Osteoblast (primary cell): ENCODE results near the gene FBXO3. TPM values are rescaled to one million over a fixed set of nuclear protein-coding genes. Genes with fewer than 3 reads are reported as not detected.

Source experiments
- DNase-seq: peaks from one replicate; pipeline ENCODE4 v3.0.0; 2011; ENCODE audit warnings: low spot score, mixed read lengths; ENCODE audit not compliant: insufficient read length; ENCODE audit errors: missing footprints
- H2AFZ ChIP-seq: 2 replicates; pipeline ENCODE4 v1.6.0; 2011; ENCODE audit warnings: mild to moderate bottlenecking, low read length
- H3K27ac ChIP-seq: 2 replicates; pipeline ENCODE4 v1.5.1; 2011; ENCODE audit warnings: mild to moderate bottlenecking, low read depth, low read length, moderate library complexity
- H3K27me3 ChIP-seq: 2 replicates; pipeline ENCODE4 v1.6.0; 2012; ENCODE audit warnings: mild to moderate bottlenecking, control low read depth, inconsistent platforms, low read length, moderate library complexity; ENCODE audit not compliant: insufficient read depth
- H3K36me3 ChIP-seq: 2 replicates; pipeline ENCODE4 v1.5.1; 2011; ENCODE audit warnings: mild to moderate bottlenecking, low read length, control low read depth, moderate library complexity; ENCODE audit not compliant: insufficient read depth
- H3K4me1 ChIP-seq: 2 replicates; pipeline ENCODE4 v1.5.1; 2011; ENCODE audit warnings: mild to moderate bottlenecking, low read length, control low read depth, moderate library complexity; ENCODE audit not compliant: insufficient read depth
- H3K4me2 ChIP-seq: 2 replicates; pipeline ENCODE4 v1.6.0; 2011; ENCODE audit warnings: mild to moderate bottlenecking, low read length; ENCODE audit not compliant: insufficient read depth
- H3K4me3 ChIP-seq: fragments of 200-600 bp; sonication (generic); 3 replicates; pipeline ENCODE4 v1.5.1; 2012; ENCODE audit warnings: mild to moderate bottlenecking, low read length, inconsistent platforms; ENCODE audit not compliant: insufficient read depth
- H3K79me2 ChIP-seq: 2 replicates; pipeline ENCODE4 v1.6.0; 2012; ENCODE audit warnings: mild to moderate bottlenecking, low read length, control low read depth, inconsistent platforms; ENCODE audit not compliant: insufficient read depth
- H3K9me3 ChIP-seq: 2 replicates; pipeline ENCODE4 v1.5.1; 2011; ENCODE audit warnings: low read depth, low read length, control low read depth
- H4K20me1 ChIP-seq: 2 replicates; pipeline ENCODE4 v1.6.0; 2012; ENCODE audit warnings: mild to moderate bottlenecking, low read length, control low read depth; ENCODE audit not compliant: insufficient read depth
- CTCF ChIP-seq: IDR thresholded peaks from 2 replicates; pipeline ENCODE4 v1.5.1; 2011; ENCODE audit warnings: mild to moderate bottlenecking, low read depth, low read length, moderate library complexity; ENCODE audit errors: extremely low read depth
- total RNA-seq: library from RNA; depleted of rRNA; stranded (reverse); fragments of >200 nt; gene quantifications from 2 replicates; pipeline ENCODE4 v1.2.3, GENCODE V29; 2012

The FBXO3 gene
- total RNA-seq, 1 donor: 35.8 TPM

GRCh38 chr11:33722590-33723234, 51.6 kb downstream of the FBXO3 start:
- peak; percentile 35 for DNase-seq

GRCh38 chr11:33721984-33722383, 52.3 kb downstream of the FBXO3 start:
- Histone ChIP-seq H3K27me3 (no peaks in the 10 kb centered on the region), H3K27ac (peak overlapping the region; percentile 100), H3K79me2 (peaks cover 99% of the 10 kb centered on the region), H3K4me2 (peak overlapping the region; percentile 67), H4K20me1 (peaks cover 17% of the 10 kb centered on the region), H2AFZ (no peak overlapping the region), H3K9me3 (no peaks in the 10 kb centered on the region), H3K4me1 (peaks cover 50% of the 10 kb centered on the region), H3K36me3 (peaks cover 56% of the 10 kb centered on the region), H3K4me3 (no peak overlapping the region)
- no peak for TF ChIP-seq CTCF
- DNase-seq: no peak

More at GRCh38 chr11:33722590-33723234, 51.6 kb downstream of the FBXO3 start:
- Histone ChIP-seq H3K4me3 (peak overlapping the region; percentile 17), H3K9me3 (no peaks in the 10 kb centered on the region), H3K27ac (peak overlapping the region; percentile 100), H3K4me1 (peaks cover 50% of the 10 kb centered on the region), H4K20me1 (peaks cover 14% of the 10 kb centered on the region), H2AFZ (no peak overlapping the region), H3K36me3 (peaks cover 49% of the 10 kb centered on the region), H3K4me2 (peak overlapping the region; percentile 67), H3K27me3 (no peaks in the 10 kb centered on the region), H3K79me2 (peaks cover 97% of the 10 kb centered on the region)
- no peak for TF ChIP-seq CTCF

GRCh38 chr11:33721426-33721825, 52.9 kb downstream of the FBXO3 start:
- no peak for TF ChIP-seq CTCF
- Histone ChIP-seq H3K9me3 (no peaks in the 10 kb centered on the region), H4K20me1 (peaks cover 22% of the 10 kb centered on the region), H3K36me3 (peaks cover 62% of the 10 kb centered on the region), H2AFZ (no peak overlapping the region), H3K27me3 (no peaks in the 10 kb centered on the region), H3K4me1 (peaks cover 50% of the 10 kb centered on the region), H3K79me2 (peaks cover 100% of the 10 kb centered on the region), H3K27ac (peak overlapping the region; percentile 100), H3K4me2 (no peak overlapping the region), H3K4me3 (no peak overlapping the region)
- DNase-seq: no peak

GRCh38 chr11:33719587-33719986, 54.7 kb downstream of the FBXO3 start:
- Histone ChIP-seq H3K9me3 (no peaks in the 10 kb centered on the region), H3K27ac (peak overlapping the region; percentile 100), H4K20me1 (peaks cover 26% of the 10 kb centered on the region), H3K79me2 (peaks cover 98% of the 10 kb centered on the region), H3K4me3 (no peak overlapping the region), H3K4me1 (peaks cover 40% of the 10 kb centered on the region), H3K36me3 (peaks cover 75% of the 10 kb centered on the region), H3K27me3 (no peaks in the 10 kb centered on the region), H3K4me2 (no peak overlapping the region), H2AFZ (no peak overlapping the region)
- no peak for TF ChIP-seq CTCF
- no peak for DNase-seq
